C4-2B (cell line): ENCODE measurements around the gene FLRT1.

Experiments used
- CTCF ChIP-seq: fragments of 450-650 bp; conservative IDR thresholded peaks from 2 replicates; pipeline ENCODE4 v1.5.1; 2017; ENCODE audit warnings: mild to moderate bottlenecking
- ZFX ChIP-seq: fragments of 450-650 bp; IDR thresholded peaks from 2 replicates; pipeline ENCODE4 v1.6.1; 2017

GRCh38 chr11:64060263-64060860 is 24.6 kb downstream of the FLRT1 start:
- no peak for TF ChIP-seq CTCF
- no peak for TF ChIP-seq ZFX
